Hepatic stellate cell (primary cell): ENCODE measurements around the gene RRP12.

Experiments used
- DNase-seq: peaks from one replicate; pipeline ENCODE4 v3.0.0; 2011; ENCODE audit warnings: low spot score

The RRP12 gene

GRCh38 chr10:97311111-97311626 is 90.0 kb downstream of the RRP12 start:
- no peak for DNase-seq

- DNase-seq = no peak
Measured at GRCh38 chr10:97307866-97308780, 93.0 kb downstream of the RRP12 start.

GRCh38 chr10:97307441-97307840 is 93.7 kb downstream of the RRP12 start:
- DNase-seq = no peak
